Measurements from ENCODE around the gene ARL8B. TPM values are rescaled to one million over a fixed set of nuclear protein-coding genes. Genes with fewer than 3 reads are reported as not detected.

ARL8B gene
- polyA plus RNA-seq, 3 donors, result 46.6 to 121 (median 101) TPM

- Histone ChIP-seq H3K36me3 (replicated peaks in 1 of 2; ENCODE audit: control insufficient read depth in 1 of 2, insufficient read depth in 2 of 2, low read length in 2 of 2) (peaks cover 31 to 64% of the 10 kb centered on the region in 2 donors), H3K4me3 (replicated peaks in 1 of 3; ENCODE audit: low read depth in 2 of 3, low read length in 3 of 3) (no peak overlapping the region), H3K27ac (ENCODE audit: low read depth in 1 of 2, low read length in 2 of 2) (peak overlapping the region in 1 of 2 donors; percentile 24), H3K27me3 (ENCODE audit: control insufficient read depth in 2 of 2, insufficient read depth in 2 of 2, low read length in 2 of 2) (no peaks in the 10 kb centered on the region), H2AFZ (ENCODE audit: insufficient read depth, low read depth, low read length, poor library complexity, severe bottlenecking) (no peak overlapping the region), H3K79me2 (ENCODE audit: insufficient read depth, low read length) (no peaks in the 10 kb centered on the region), H4K20me1 (ENCODE audit: insufficient read depth, low read length) (peaks cover 17% of the 10 kb centered on the region), H3K4me2 (replicated peaks; ENCODE audit: extremely low read depth, low read length, poor library complexity, severe bottlenecking) (no peak overlapping the region), H3K9me3 (replicated peaks in 1 of 2; ENCODE audit: control insufficient read depth in 1 of 2, insufficient read depth in 1 of 2, low read length in 2 of 2) (no peaks in the 10 kb centered on the region), H3K9ac (ENCODE audit: insufficient read depth, low read length, poor library complexity, severe bottlenecking) (no peak overlapping the region), H3K4me1 (ENCODE audit: control insufficient read depth in 1 of 2, insufficient read depth in 2 of 2, low read length in 2 of 2) (no peaks in the 10 kb centered on the region)
- intact Hi-C loops (cut with micrococcal nuclease), result no loop called here
- Mint-ChIP-seq H3K36me3 (peaks cover 34 to 51% of the 10 kb centered on the region in 2 donors), H3K4me1 (no peaks in the 10 kb centered on the region), H3K4me3 (no peak overlapping the region), H3K9me3 (no peaks in the 10 kb centered on the region), H3K27me3 (ENCODE audit: low read depth in 3 of 3) (no peaks in the 10 kb centered on the region), H3K27ac (peak overlapping the region in 2 of 7 donors; percentile 5 to 49)
- 94% methylated on average over 5 of the region's 11 CpGs for WGBS (ENCODE audit: insufficient coverage)
- TF ChIP-seq, protein P1, sequence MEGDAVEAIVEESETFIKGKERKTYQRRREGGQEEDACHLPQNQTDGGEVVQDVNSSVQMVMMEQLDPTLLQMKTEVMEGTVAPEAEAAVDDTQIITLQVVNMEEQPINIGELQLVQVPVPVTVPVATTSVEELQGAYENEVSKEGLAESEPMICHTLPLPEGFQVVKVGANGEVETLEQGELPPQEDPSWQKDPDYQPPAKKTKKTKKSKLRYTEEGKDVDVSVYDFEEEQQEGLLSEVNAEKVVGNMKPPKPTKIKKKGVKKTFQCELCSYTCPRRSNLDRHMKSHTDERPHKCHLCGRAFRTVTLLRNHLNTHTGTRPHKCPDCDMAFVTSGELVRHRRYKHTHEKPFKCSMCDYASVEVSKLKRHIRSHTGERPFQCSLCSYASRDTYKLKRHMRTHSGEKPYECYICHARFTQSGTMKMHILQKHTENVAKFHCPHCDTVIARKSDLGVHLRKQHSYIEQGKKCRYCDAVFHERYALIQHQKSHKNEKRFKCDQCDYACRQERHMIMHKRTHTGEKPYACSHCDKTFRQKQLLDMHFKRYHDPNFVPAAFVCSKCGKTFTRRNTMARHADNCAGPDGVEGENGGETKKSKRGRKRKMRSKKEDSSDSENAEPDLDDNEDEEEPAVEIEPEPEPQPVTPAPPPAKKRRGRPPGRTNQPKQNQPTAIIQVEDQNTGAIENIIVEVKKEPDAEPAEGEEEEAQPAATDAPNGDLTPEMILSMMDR (IDR thresholded peaks at IDR 0.05), result no peak
- DNase-seq, result no peak
Measured at GRCh38 chr3:5220667-5221431, 98.8 kb downstream of the ARL8B start.

DNA sequence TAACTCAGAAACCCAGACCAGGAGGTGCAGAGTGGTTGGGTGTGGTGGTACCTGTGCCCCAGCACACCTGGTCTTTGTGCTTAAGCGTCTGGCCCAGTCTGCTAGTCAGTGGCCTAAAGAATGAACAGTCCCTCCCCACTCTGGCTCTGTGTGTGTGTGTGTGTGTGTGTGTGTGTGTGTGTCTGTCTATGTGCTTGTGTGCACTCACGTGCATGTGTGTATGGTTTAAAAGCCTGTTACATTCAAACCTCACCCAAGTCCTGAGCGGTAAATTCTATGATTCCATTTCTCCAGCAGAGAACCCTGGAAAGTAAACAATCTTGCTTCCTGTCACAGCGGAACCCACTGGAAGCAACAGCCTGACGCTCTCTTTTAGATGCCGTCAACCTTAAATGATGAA is 99.6 kb downstream of the ARL8B start:
- DNase-seq, result no peak
- H3K9me3 ChIP-seq (replicated peaks in 1 of 2; ENCODE audit: control insufficient read depth in 1 of 2, insufficient read depth in 1 of 2, low read length in 2 of 2), result no peaks in the 10 kb centered on the region
- peak overlapping the region in 3 of 7 donors; percentile 15 to 42 (median 27) for H3K27ac Mint-ChIP-seq
- no peaks in the 10 kb centered on the region for H3K4me1 Mint-ChIP-seq
- H3K9ac ChIP-seq (ENCODE audit: insufficient read depth, low read length, poor library complexity, severe bottlenecking), result no peak overlapping the region
- H3K36me3 Mint-ChIP-seq, result peaks cover 29 to 47% of the 10 kb centered on the region in 2 donors
- H3K27me3 Mint-ChIP-seq (ENCODE audit: low read depth in 3 of 3), result no peaks in the 10 kb centered on the region
- H3K27me3 ChIP-seq (ENCODE audit: control insufficient read depth in 2 of 2, insufficient read depth in 2 of 2, low read length in 2 of 2), result no peaks in the 10 kb centered on the region
- H3K9me3 Mint-ChIP-seq, result peaks cover 0 to 3% (median 0%) of the 10 kb centered on the region in 7 donors
- H3K4me3 ChIP-seq (replicated peaks in 1 of 3; ENCODE audit: low read depth in 2 of 3, low read length in 3 of 3), result no peak overlapping the region
- intact Hi-C loops (cut with micrococcal nuclease), result no loop called here
- TF ChIP-seq, protein P1 (IDR thresholded peaks at IDR 0.05), result no peak
- no peak overlapping the region for H3K4me2 ChIP-seq (replicated peaks; ENCODE audit: extremely low read depth, low read length, poor library complexity, severe bottlenecking)
- H3K79me2 ChIP-seq (ENCODE audit: insufficient read depth, low read length), result no peaks in the 10 kb centered on the region
- H3K27ac ChIP-seq (ENCODE audit: low read depth in 1 of 2, low read length in 2 of 2), result no peak overlapping the region
- H3K36me3 ChIP-seq (replicated peaks in 1 of 2; ENCODE audit: control insufficient read depth in 1 of 2, insufficient read depth in 2 of 2, low read length in 2 of 2), result peaks cover 22 to 56% of the 10 kb centered on the region in 2 donors
- no peak overlapping the region for H3K4me3 Mint-ChIP-seq
- H3K4me1 ChIP-seq (ENCODE audit: control insufficient read depth in 1 of 2, insufficient read depth in 2 of 2, low read length in 2 of 2), result no peaks in the 10 kb centered on the region
- no CpG with 5 or more reads among the region's 6 CpGs for WGBS (ENCODE audit: insufficient coverage)
- no peak overlapping the region for H2AFZ ChIP-seq (ENCODE audit: insufficient read depth, low read depth, low read length, poor library complexity, severe bottlenecking)
- H4K20me1 ChIP-seq (ENCODE audit: insufficient read depth, low read length), result peaks cover 17% of the 10 kb centered on the region

All from CD14-positive monocyte (primary cell).